Measurements from ENCODE around the gene CTSG.
"Not testable (repeated sequence)": the region's sequence is repeated elsewhere in the genome, so short reads cannot be mapped to it uniquely, and the experiment has no call there.

Gene CTSG

DNA sequence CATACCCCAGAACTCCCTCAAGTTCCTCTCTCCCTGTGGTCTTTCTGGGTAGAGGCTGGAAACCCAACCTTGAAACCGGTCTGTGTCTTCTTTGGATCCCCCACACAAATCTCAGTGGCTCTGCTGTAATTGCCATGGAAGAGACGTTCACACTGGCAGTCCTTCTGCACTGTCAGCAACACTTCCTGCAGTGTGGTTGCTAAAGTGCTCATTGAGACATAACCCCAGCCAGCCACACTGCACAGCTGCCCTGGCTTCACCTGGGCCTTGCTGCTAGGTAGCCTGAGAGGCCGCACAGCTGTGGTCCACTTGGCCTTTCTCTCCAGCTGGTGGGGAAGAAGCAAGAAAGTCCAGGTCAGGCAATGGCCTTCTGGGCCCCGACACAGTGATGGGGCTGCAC is 31.0 kb upstream of the CTSG start:
- in situ Hi-C loops (cut with HindIII; ENCODE audit: low sequenced_read_pairs): no loop called here
- DNase-seq (ENCODE audit: low read depth, low spot score): no peak
- TF ChIP-seq, protein P1, sequence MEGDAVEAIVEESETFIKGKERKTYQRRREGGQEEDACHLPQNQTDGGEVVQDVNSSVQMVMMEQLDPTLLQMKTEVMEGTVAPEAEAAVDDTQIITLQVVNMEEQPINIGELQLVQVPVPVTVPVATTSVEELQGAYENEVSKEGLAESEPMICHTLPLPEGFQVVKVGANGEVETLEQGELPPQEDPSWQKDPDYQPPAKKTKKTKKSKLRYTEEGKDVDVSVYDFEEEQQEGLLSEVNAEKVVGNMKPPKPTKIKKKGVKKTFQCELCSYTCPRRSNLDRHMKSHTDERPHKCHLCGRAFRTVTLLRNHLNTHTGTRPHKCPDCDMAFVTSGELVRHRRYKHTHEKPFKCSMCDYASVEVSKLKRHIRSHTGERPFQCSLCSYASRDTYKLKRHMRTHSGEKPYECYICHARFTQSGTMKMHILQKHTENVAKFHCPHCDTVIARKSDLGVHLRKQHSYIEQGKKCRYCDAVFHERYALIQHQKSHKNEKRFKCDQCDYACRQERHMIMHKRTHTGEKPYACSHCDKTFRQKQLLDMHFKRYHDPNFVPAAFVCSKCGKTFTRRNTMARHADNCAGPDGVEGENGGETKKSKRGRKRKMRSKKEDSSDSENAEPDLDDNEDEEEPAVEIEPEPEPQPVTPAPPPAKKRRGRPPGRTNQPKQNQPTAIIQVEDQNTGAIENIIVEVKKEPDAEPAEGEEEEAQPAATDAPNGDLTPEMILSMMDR (IDR thresholded peaks at IDR 0.05; ENCODE audit: low read depth, low read length): no peak
- no peak overlapping the region for H3K4me3 ChIP-seq (ENCODE audit: low read depth, low read length)

DNA sequence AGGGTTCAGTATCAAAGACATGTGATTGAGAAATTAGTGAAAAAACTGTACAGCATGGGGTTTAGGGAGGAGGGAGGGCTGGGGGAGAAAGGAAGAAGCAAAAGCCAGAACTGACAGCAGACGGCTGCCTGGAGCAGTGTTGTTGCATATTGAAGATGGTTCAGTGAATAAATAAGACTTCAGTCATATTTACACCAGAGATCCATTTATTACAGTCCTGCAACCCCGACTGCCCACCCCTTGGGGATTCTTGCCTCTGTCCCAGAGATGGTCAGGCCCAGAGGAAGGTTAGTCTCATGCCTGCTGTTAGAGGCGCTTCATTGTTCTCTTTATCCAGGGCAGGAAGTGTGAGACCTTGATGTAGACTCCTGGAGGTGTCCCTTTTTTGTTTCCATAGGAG is 30.2 kb upstream of the CTSG start:
- no peak for DNase-seq (ENCODE audit: low read depth, low spot score)
- TF ChIP-seq, protein P1 (IDR thresholded peaks at IDR 0.05; ENCODE audit: low read depth, low read length): no peak
- H3K4me3 ChIP-seq (ENCODE audit: low read depth, low read length): no peak overlapping the region

DNA sequence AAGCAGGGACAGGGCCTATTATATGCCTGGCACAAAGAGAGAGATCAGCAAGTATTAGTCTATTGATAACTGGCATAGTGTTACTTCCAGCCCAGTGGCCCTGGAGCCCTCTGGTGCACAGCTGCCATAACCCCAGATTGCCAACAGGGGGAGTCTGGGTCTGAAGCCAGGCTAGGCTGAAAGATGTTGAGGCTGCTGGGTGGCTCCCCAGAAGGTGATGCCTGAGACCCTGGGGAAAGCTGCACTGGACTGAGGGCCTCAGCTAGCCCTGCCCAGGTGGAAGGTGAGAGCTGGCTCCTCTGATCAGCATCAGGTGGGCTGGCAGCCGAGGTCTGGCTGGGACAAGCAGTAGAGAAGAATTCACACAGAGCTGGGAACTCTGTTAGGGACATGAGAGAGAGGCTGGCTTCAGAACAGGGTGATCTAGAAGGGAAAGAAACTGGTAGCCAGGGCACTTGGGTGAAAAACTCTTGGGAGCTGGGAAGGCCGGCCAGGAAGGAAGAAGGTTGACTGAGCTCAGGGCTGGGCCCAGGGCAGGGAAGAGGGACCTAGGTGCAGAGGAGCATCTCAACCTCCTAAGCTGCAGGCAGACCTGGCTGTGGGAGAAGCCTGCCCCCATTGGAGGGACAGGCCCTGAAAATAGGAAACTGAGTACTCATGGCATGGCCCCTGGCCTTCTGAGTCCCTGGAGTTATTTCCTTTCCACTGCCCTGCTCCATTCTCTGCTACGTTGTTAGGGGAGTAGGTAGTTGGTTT is 29.6 kb upstream of the CTSG start:
- in situ Hi-C loops (cut with HindIII; ENCODE audit: low sequenced_read_pairs): no loop called here
- no peak overlapping the region for H3K4me3 ChIP-seq (ENCODE audit: low read depth, low read length)
- TF ChIP-seq, protein P1 (IDR thresholded peaks at IDR 0.05; ENCODE audit: low read depth, low read length): no peak
- DNase-seq (ENCODE audit: low read depth, low spot score): no peak

More for the DNA sequence above, 30.2 kb upstream of the CTSG start:
- in situ Hi-C loops (cut with HindIII; ENCODE audit: low sequenced_read_pairs): no loop called here

DNA sequence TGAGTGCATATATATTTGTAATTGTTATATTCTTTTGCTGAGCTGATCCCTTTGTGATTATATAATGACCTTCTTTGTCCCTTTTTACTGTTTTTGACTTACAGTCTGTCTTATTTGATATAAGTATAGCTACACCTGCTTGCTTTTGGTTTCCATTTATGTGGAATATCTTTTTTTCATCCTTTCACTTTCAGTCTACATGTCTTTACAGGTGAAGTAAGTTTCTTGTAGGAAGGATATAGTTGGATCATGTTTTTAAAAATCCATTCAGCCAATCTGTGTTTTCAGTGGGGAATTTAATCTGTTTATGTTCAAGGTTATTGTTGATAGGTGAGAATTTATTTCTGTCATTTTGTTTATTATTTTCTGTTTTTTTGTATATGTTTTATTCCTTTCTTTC is 21.4 kb upstream of the CTSG start:
- no peak for DNase-seq (ENCODE audit: low read depth, low spot score)
- TF ChIP-seq, protein P1 (IDR thresholded peaks at IDR 0.05; ENCODE audit: low read depth, low read length): no peak
- H3K4me3 ChIP-seq (ENCODE audit: low read depth, low read length): no peak overlapping the region
- in situ Hi-C loops (cut with HindIII; ENCODE audit: low sequenced_read_pairs): no loop called here

DNA sequence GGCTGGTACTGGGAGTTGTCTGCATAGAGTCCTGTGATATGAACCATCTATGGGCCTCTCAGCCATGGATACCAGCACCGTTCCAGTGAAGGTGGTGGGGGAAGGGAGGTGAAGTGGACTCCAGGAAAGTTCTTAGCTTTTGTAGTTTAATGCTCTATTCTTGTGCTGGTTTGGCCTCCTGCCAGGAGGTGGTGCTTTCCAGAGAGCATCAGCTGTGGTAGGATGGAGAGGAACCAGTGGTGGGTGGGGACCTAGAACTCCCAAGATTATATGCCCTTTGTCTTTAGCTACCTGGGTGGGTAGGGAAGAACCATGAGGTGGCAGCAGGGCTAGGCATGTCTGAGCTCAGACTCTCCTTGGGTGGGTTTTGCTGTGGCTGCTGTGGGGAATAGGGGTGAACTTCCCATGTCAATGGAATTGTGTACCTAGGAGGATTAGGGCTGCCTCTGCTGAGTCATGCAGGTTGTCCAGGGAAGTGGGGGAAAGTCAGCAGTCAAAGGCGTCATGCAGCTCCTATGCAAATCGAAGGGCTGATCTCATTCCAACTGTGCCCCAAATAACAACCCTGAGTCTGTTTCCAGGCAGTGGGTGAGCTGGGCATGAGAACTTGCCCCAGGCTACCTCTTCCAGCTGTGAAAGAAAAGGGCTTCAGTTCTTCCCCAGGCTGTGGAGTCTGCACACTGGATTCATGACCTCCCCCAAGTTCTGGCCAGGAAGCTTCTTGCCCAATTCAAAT is 19.2 kb upstream of the CTSG start:
- TF ChIP-seq, protein P1 (IDR thresholded peaks at IDR 0.05; ENCODE audit: low read depth, low read length): no peak
- no peak for DNase-seq (ENCODE audit: low read depth, low spot score)
- no peak overlapping the region for H3K4me3 ChIP-seq (ENCODE audit: low read depth, low read length)
- in situ Hi-C loops (cut with HindIII; ENCODE audit: low sequenced_read_pairs): no loop called here

DNA sequence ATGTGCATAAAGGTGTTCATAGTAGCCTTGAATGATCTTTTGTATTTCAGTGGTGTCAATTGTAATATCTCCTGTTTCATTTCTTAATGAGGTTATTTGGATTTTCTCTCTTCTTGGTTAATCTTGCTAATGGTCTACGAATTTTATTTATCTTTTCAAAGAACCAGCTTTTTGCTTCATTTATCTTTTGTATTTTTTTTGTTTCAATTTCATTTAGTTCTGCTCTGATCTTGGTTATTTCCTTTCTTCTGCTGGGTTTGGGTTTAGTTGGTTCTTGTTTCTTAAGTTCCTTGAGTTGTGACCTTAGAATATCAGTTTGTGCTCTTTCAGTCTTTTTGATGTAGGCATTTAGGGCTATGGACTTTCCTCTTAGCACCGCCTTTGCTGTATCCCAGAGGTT is 15.0 kb upstream of the CTSG start:
- H3K4me3 ChIP-seq (ENCODE audit: low read depth, low read length); DNase-seq (ENCODE audit: low read depth, low spot score); in situ Hi-C loops (cut with HindIII; ENCODE audit: low sequenced_read_pairs): not testable (repeated sequence)

DNA sequence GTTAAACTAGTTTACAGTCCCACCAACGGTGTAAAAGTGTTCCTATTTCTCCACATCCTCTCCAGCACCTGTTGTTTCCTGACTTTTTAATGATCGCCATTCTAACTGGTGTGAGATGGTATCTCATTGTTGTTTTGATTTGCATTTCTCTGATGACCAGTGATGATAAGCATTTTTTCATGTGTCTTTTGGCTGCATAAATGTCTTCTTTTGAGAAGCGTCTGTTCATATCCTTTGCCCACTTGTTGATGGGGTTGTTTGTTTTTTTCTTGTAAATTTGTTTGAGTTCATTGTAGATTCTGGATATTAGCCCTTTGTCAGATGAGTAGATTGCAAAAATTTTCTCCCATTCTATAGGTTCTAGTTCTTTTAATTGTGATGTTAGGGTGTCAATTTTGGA is 8.4 kb upstream of the CTSG start:
- DNase-seq (ENCODE audit: low read depth, low spot score); H3K4me3 ChIP-seq (ENCODE audit: low read depth, low read length); in situ Hi-C loops (cut with HindIII; ENCODE audit: low sequenced_read_pairs): not testable (repeated sequence)
